ENCODE results near the gene LIG1.

Gene LIG1

DNA sequence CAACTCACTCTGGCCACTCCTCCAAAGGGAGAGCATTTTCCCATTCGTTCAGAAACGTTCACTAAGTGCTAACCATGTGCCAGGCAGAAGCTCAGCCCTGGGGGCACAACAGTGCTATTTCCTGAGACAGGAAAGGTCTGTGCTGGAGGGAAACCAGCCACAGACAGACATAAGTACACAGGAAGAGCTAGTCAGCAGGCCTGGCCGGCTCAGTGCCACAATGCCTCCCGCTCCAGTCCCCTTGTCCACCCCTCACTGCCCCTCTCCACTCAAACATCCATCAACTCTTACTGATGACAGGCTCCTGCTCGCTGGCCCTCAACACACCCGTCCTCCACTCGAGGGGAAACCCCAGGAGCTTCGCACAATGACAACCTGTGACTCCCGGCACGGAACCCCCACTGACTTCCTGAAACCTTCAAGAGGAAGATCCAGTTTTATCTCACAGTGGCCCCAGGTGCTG, 48.2 kb downstream of the LIG1 start:
- H3K4me3 ChIP-seq (ENCODE audit: low read depth, low read length), result no peak overlapping the region
- 0 out of 2 replicates have a peak, but pooled peaks cover 3% of the 10 kb centered on the region for H3K36me3 ChIP-seq (ENCODE audit: insufficient read depth, low read length)
- H3K79me2 ChIP-seq (ENCODE audit: control insufficient read depth, insufficient read depth, low read length, unreplicated experiment), result no peaks in the 10 kb centered on the region
- no peak overlapping the region for H3K27ac ChIP-seq (ENCODE audit: low read depth, low read length)
- peaks cover 5% of the 10 kb centered on the region for H3K4me1 ChIP-seq (ENCODE audit: control insufficient read depth, insufficient read depth, low read length, unreplicated experiment)
- H3K27me3 ChIP-seq (ENCODE audit: insufficient read depth, low read length), result no peaks in the 10 kb centered on the region
- no peak overlapping the region for H2AFZ ChIP-seq (ENCODE audit: low read length, unreplicated experiment)

DNA sequence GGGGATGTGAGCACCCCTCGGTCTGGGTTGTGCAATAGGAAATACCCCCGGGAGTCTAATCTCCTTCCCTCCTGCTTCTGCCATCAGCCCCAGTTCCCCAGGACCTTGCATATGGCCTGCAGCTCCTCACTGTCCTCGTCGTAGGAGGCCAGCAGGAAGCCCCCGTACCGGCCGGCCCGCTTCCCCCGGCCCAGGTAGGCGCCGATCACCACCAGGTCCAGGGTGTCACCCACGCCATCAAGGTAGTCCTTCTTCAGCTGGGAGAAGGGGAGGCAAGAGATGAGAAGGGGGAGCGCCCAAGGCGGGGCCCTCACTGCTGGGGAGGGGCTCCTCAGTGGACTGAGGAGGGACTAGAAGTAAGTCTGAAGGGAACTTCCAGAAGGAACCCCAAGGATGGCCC, 49.1 kb downstream of the LIG1 start:
- 0 out of 2 replicates have a peak, but pooled peaks cover 3% of the 10 kb centered on the region for H3K36me3 ChIP-seq (ENCODE audit: insufficient read depth, low read length)

DNA sequence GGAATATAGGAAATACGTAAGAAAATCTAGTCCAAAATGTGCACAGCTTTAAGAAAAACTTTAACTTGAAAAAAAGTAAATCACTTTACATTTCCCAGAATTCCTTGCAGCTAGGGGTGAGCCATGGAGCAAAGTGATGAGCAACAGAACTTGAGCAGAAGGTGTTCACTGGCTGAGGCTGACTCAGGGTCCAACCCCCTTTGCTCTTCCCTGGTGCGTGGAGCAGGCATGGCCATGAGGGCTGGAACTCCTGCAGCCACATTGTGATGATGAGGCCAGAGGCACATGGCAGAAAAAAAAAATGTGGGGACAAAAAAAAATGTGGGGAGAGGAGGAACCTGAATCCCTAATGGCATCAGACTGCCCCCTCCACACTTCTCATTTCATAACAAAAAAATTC, 49.6 kb downstream of the LIG1 start:
- no peak overlapping the region for H3K4me3 ChIP-seq (ENCODE audit: low read depth, low read length)
- no peak overlapping the region for H2AFZ ChIP-seq (ENCODE audit: low read length, unreplicated experiment)
- no peaks in the 10 kb centered on the region for H3K79me2 ChIP-seq (ENCODE audit: control insufficient read depth, insufficient read depth, low read length, unreplicated experiment)
- H3K36me3 ChIP-seq (ENCODE audit: insufficient read depth, low read length), result 0 out of 2 replicates have a peak, but pooled peaks cover 3% of the 10 kb centered on the region
- H3K27me3 ChIP-seq (ENCODE audit: insufficient read depth, low read length), result no peaks in the 10 kb centered on the region
- H3K4me1 ChIP-seq (ENCODE audit: control insufficient read depth, insufficient read depth, low read length, unreplicated experiment), result peaks cover 5% of the 10 kb centered on the region
- H3K27ac ChIP-seq (ENCODE audit: low read depth, low read length), result no peak overlapping the region

More for the DNA sequence above, 49.1 kb downstream of the LIG1 start:
- no peaks in the 10 kb centered on the region for H3K79me2 ChIP-seq (ENCODE audit: control insufficient read depth, insufficient read depth, low read length, unreplicated experiment)
- H2AFZ ChIP-seq (ENCODE audit: low read length, unreplicated experiment), result no peak overlapping the region
- peaks cover 5% of the 10 kb centered on the region for H3K4me1 ChIP-seq (ENCODE audit: control insufficient read depth, insufficient read depth, low read length, unreplicated experiment)
- H3K27ac ChIP-seq (ENCODE audit: low read depth, low read length), result no peak overlapping the region
- no peak overlapping the region for H3K4me3 ChIP-seq (ENCODE audit: low read depth, low read length)
- no peaks in the 10 kb centered on the region for H3K27me3 ChIP-seq (ENCODE audit: insufficient read depth, low read length)

DNA sequence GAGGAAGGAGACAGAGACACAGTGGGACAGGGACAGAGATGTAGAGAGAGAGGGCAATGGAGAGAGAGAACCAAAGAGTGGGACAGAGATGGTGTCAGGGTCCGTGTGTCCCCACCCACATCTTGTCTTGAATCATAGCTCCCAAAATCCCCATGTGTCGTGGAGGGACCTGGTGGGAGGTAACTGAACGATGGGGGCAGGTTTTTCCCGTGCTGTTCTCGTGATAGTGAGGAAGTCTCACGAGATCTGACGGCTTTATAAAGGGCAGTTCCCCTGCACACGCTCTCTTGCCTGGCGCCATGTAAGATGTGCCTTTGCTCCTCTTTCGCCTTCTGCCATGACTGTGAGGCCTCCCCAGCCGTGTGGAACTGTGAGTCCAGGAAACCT, 52.0 kb downstream of the LIG1 start:
- Histone ChIP-seq H3K27ac (ENCODE audit: low read depth, low read length) (no peak overlapping the region), H3K36me3 (ENCODE audit: insufficient read depth, low read length) (0 out of 2 replicates have a peak, but pooled peaks cover 3% of the 10 kb centered on the region), H3K79me2 (ENCODE audit: control insufficient read depth, insufficient read depth, low read length, unreplicated experiment) (no peaks in the 10 kb centered on the region), H3K4me3 (ENCODE audit: low read depth, low read length) (no peak overlapping the region), H2AFZ (ENCODE audit: low read length, unreplicated experiment) (no peak overlapping the region), H3K4me1 (ENCODE audit: control insufficient read depth, insufficient read depth, low read length, unreplicated experiment) (no peaks in the 10 kb centered on the region), H3K27me3 (ENCODE audit: insufficient read depth, low read length) (no peaks in the 10 kb centered on the region)

DNA sequence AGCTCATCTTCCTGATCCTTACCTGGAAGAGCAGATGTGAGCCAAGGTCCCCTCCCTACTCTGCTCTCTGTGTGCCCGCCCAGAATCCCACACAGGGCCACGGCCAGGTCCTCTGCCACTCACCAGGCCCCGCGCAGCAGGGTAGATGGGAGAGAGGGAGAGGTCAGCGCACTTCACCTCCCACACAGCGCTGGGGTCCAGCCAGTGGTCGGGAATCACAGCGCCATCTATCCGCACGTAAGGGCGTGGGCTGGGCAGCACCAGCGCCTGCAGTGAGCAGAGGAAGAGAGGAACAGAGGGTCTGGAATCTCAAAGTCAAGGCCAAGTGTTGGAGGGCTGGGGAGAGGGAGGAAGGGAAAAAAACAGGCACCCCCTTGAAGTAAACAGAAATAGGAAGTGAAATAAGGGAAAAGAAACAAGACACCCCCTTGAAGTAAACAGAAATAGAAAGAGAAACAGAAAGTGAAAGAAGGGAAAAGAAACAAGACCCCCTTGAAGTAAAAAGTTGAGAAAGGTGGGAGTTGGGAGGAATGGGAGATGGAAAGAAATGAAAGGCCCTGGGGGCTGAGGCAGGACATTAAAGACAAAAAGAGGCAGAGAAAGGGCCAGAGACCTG, 52.5 kb downstream of the LIG1 start:
- no peaks in the 10 kb centered on the region for H3K4me1 ChIP-seq (ENCODE audit: control insufficient read depth, insufficient read depth, low read length, unreplicated experiment)
- no peak overlapping the region for H3K27ac ChIP-seq (ENCODE audit: low read depth, low read length)
- H3K36me3 ChIP-seq (ENCODE audit: insufficient read depth, low read length), result 0 out of 2 replicates have a peak, but pooled peaks cover 2% of the 10 kb centered on the region
- no peak overlapping the region for H2AFZ ChIP-seq (ENCODE audit: low read length, unreplicated experiment)
- H3K4me3 ChIP-seq (ENCODE audit: low read depth, low read length), result no peak overlapping the region
- no peaks in the 10 kb centered on the region for H3K79me2 ChIP-seq (ENCODE audit: control insufficient read depth, insufficient read depth, low read length, unreplicated experiment)
- no peaks in the 10 kb centered on the region for H3K27me3 ChIP-seq (ENCODE audit: insufficient read depth, low read length)

DNA sequence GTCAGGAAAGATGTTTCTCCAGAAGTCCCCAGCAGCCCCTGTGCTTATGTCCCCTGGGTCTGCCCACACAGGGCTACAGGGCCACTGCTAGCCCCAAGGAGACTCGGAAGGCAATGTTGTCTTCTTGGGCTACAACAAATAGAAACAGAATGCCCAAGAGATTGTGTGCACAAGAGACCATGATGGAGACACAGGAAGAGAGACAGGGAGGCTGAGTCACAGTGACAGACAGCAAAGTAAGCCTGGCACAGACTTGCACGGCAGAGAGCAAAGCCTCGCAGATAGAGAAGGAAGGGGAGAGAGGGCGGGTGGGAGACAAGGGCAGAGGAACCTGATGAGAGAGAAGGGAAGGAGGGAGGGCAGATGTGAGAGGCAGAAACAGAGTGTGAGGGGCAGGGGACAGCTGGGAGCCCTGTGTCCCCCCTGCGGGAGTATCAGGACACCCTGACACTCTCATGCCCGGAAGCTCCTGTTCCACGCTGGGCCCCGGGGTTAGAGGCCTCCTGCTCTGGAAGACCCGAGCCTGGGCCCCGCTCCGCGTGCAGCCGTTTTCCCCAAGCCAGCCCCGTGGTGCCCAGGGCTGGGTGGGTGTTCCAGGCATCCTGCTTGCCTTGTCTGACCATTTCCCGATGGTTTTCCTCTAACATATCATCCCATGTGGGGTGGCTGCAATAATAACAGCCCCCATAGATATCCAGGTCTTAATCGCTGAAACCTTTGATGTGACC, 56.8 kb downstream of the LIG1 start:
- Histone ChIP-seq H3K4me3 (ENCODE audit: low read depth, low read length) (no peak overlapping the region), H3K27me3 (ENCODE audit: insufficient read depth, low read length) (no peaks in the 10 kb centered on the region), H2AFZ (ENCODE audit: low read length, unreplicated experiment) (no peak overlapping the region), H3K36me3 (ENCODE audit: insufficient read depth, low read length) (no peaks in the 10 kb centered on the region), H3K79me2 (ENCODE audit: control insufficient read depth, insufficient read depth, low read length, unreplicated experiment) (no peaks in the 10 kb centered on the region), H3K4me1 (ENCODE audit: control insufficient read depth, insufficient read depth, low read length, unreplicated experiment) (no peaks in the 10 kb centered on the region), H3K27ac (ENCODE audit: low read depth, low read length) (no peak overlapping the region)

DNA sequence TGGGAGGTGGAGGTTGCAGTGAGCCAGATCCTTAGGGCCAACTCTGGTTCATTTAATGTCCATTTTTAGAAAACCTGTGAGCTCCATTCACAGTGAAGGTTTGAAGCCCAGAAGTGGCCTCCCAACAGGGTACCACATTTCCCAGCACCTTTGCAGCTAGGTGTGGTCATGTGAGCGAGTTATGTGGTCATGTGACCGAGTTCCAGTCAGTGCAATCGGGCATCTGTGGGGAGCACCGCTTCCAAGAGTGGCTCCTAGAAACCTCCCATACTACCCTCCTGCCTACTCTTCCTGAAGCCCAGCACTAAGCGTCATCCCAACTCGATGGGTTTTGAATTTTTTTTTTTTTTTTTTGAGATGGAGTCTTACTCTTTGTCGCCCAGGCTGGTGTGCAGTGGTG, 58.9 kb downstream of the LIG1 start:
- Histone ChIP-seq H3K36me3 (ENCODE audit: insufficient read depth, low read length) (no peaks in the 10 kb centered on the region), H3K4me1 (ENCODE audit: control insufficient read depth, insufficient read depth, low read length, unreplicated experiment) (no peaks in the 10 kb centered on the region), H3K79me2 (ENCODE audit: control insufficient read depth, insufficient read depth, low read length, unreplicated experiment) (no peaks in the 10 kb centered on the region), H3K4me3 (ENCODE audit: low read depth, low read length) (peak overlapping the region; percentile 72; the same call in 1 of the 2 replicates), H2AFZ (ENCODE audit: low read length, unreplicated experiment) (no peak overlapping the region), H3K27ac (ENCODE audit: low read depth, low read length) (peak overlapping the region; percentile 81; the same call in 1 of the 2 replicates), H3K27me3 (ENCODE audit: insufficient read depth, low read length) (no peaks in the 10 kb centered on the region)

DNA sequence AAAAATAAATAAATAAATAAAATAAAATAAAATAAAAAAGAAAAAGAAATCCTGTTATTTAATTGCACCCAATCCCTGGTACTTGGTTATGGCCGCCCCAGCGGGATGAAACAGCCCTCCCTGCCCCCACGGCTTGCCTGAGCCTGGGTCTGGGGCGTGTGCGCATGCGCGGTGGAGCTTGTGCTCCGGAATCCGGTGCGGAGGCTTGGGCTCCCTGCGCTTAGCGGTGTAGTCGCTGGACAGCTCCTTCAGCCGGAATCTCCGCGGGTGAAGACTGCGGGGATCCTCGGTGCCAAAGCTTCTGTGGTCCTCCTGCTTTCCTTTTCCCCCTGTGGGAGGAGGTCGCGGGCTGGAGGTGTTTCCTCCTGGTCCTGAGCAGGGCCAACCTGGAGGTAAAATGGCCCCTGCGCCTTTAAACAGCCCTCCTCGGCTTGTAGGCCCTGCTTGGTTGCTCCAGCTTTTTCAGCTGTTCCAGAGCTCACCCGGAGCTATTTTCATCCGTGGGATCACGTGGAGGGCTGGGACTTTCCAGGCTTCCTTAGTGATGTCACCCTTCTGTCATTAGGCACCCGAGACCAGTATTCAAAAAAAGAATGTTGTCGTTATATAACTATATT, 59.7 kb downstream of the LIG1 start, which contains the start of gene PLA2G4C:
PLA2G4C (minus strand) TSS at position 468 of the 617 bp plus-strand sequence. CDS start 4,288 bp downstream, outside the sequence.
- Histone ChIP-seq H3K79me2 (ENCODE audit: control insufficient read depth, insufficient read depth, low read length, unreplicated experiment) (no peaks in the 10 kb centered on the region), H3K36me3 (ENCODE audit: insufficient read depth, low read length) (no peaks in the 10 kb centered on the region), H3K27ac (ENCODE audit: low read depth, low read length) (peak within 1 kb of the TSS; percentile 81), H2AFZ (ENCODE audit: low read length, unreplicated experiment) (no peak within 1 kb of the TSS), H3K4me3 (ENCODE audit: low read depth, low read length) (peak within 1 kb of the TSS; percentile 72), H3K4me1 (ENCODE audit: control insufficient read depth, insufficient read depth, low read length, unreplicated experiment) (no peaks in the 10 kb centered on the region), H3K27me3 (ENCODE audit: insufficient read depth, low read length) (no peaks in the 10 kb centered on the region)

DNA sequence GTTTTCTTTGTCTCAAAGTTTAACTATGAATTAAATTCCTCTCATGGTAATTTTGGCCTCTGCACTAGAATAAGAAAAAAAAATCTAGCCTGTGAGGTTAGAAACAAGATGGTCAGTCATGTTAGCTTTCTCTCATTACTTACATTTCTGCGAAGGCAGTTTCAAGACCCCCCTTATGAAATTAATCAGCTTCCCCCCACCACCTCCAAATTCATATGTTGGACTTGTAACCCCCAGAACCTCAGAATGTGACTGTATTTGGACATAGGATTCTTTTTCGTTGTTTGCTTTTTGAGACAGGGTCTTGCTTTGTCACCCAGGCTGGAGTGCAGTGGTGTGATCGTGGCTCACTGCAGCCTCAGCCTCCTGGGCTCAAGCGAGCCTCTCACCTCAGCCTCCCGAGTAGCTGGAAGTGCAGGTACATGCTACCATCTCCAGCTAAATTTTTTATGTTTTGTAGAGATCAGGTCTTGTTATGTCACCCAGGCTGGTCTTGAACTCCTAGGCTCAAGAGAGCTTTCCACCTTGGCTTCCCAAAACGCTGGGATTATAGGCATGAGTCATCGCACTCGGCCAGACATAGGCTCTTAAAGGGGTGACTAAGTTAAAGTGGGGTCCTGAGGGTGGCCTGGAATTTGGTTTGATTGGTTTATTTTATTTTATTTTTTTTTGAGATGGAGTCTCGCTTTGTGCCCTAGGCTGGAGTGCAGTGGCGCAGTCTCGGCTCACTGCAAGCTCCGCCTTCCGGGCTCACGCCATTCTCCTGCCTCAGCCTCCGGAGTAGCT, 61.0 kb downstream of the LIG1 start:
- Histone ChIP-seq H2AFZ (ENCODE audit: low read length, unreplicated experiment) (no peak overlapping the region), H3K79me2 (ENCODE audit: control insufficient read depth, insufficient read depth, low read length, unreplicated experiment) (no peaks in the 10 kb centered on the region), H3K4me1 (ENCODE audit: control insufficient read depth, insufficient read depth, low read length, unreplicated experiment) (no peaks in the 10 kb centered on the region), H3K27me3 (ENCODE audit: insufficient read depth, low read length) (no peaks in the 10 kb centered on the region), H3K36me3 (ENCODE audit: insufficient read depth, low read length) (no peaks in the 10 kb centered on the region), H3K4me3 (ENCODE audit: low read depth, low read length) (no peak overlapping the region), H3K27ac (ENCODE audit: low read depth, low read length) (no peak overlapping the region)

DNA sequence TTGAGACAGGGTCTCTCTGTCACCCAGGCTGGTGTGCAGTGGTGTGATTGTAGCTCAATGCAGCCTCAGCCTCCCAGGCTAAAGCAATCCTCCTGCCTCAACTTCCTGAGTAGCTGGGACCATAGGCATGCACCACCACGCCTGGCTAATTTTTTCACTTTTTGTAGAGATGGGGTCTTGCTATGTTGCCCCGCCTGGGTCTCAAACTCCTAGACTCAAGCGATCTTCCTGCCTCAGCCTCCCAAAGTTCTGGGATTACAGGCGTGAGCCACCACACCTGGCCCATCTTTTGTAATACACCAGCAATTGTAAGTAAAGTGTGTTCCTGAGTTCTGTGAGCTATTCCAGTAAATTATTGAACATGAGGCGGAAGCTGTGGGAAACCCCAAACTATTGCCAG, 66.2 kb downstream of the LIG1 start:
- no peak overlapping the region for H3K4me3 ChIP-seq (ENCODE audit: low read depth, low read length)
- no peak overlapping the region for H3K27ac ChIP-seq (ENCODE audit: low read depth, low read length)
- H3K36me3 ChIP-seq (ENCODE audit: insufficient read depth, low read length), result no peaks in the 10 kb centered on the region
- H3K27me3 ChIP-seq (ENCODE audit: insufficient read depth, low read length), result no peaks in the 10 kb centered on the region
- no peaks in the 10 kb centered on the region for H3K79me2 ChIP-seq (ENCODE audit: control insufficient read depth, insufficient read depth, low read length, unreplicated experiment)
- no peak overlapping the region for H2AFZ ChIP-seq (ENCODE audit: low read length, unreplicated experiment)
- H3K4me1 ChIP-seq (ENCODE audit: control insufficient read depth, insufficient read depth, low read length, unreplicated experiment), result no peaks in the 10 kb centered on the region

All from ACC112 (cell line).